GM23248 (cell line): Measurements from ENCODE around the gene ZNF292. TPM values are rescaled to one million over a fixed set of nuclear protein-coding genes. Genes with fewer than 3 reads are reported as not detected.

Experiments
- DNase-seq: peaks from one replicate; pipeline ENCODE4 v3.0.0-alpha.2; 2015
- H2AFZ ChIP-seq: fragments of 200-600 bp; sonication (generic); 2 replicates; pipeline ENCODE4 v1.6.1; 2016; ENCODE audit warnings: antibody characterized with exemption
- H3F3A ChIP-seq: fragments of 200-600 bp; sonication (generic); 2 replicates; pipeline ENCODE4 v1.6.1; 2016; ENCODE audit warnings: mild to moderate bottlenecking, antibody characterized with exemption, mixed run types; ENCODE audit not compliant: insufficient read depth
- H3K27ac ChIP-seq: fragments of 200-600 bp; sonication (generic); 2 replicates; pipeline ENCODE4 v1.5.1; 2016; ENCODE audit warnings: mild to moderate bottlenecking
- H3K27me3 ChIP-seq: fragments of 200-600 bp; sonication (generic); replicated peaks from 2 replicates; pipeline ENCODE4 v1.6.1; 2016; ENCODE audit warnings: mild to moderate bottlenecking; ENCODE audit not compliant: insufficient read depth
- H3K36me3 ChIP-seq: fragments of 200-600 bp; sonication (generic); 2 replicates; pipeline ENCODE4 v1.6.1; 2016; ENCODE audit warnings: low read depth, mild to moderate bottlenecking
- H3K4me1 ChIP-seq: fragments of 200-600 bp; sonication (generic); 2 replicates; pipeline ENCODE4 v1.6.1; 2016; ENCODE audit warnings: mild to moderate bottlenecking; ENCODE audit not compliant: insufficient read depth
- H3K4me2 ChIP-seq: fragments of 200-600 bp; sonication (generic); one replicate; pipeline ENCODE4 v1.6.1; 2016; ENCODE audit warnings: mild to moderate bottlenecking; ENCODE audit not compliant: unreplicated experiment
- H3K4me3 ChIP-seq: fragments of 200-600 bp; sonication (generic); 2 replicates; pipeline ENCODE4 v1.5.1; 2016; ENCODE audit warnings: mild to moderate bottlenecking
- H3K79me2 ChIP-seq: fragments of 200-600 bp; sonication (generic); 2 replicates; pipeline ENCODE4 v1.6.1; 2016; ENCODE audit warnings: mild to moderate bottlenecking; ENCODE audit not compliant: insufficient read depth
- H3K9ac ChIP-seq: fragments of 200-600 bp; sonication (generic); 2 replicates; pipeline ENCODE4 v1.6.1; 2016; ENCODE audit warnings: mild to moderate bottlenecking
- H3K9me2 ChIP-seq: fragments of 200-600 bp; sonication (generic); 2 replicates; pipeline ENCODE4 v1.6.1; 2016; ENCODE audit warnings: mixed run types, mild to moderate bottlenecking, moderate library complexity; ENCODE audit not compliant: insufficient read depth
- H3K9me3 ChIP-seq: fragments of 200-600 bp; sonication (generic); one replicate; pipeline ENCODE4 v1.6.1; 2017; ENCODE audit warnings: low read depth
- H4K20me1 ChIP-seq: fragments of 200-600 bp; sonication (generic); 2 replicates; pipeline ENCODE4 v1.6.0; 2016; ENCODE audit not compliant: insufficient read depth
- EZH2 ChIP-seq: fragments of 200-600 bp; sonication (generic); IDR thresholded peaks from 2 replicates; pipeline ENCODE4 v1.6.1; 2018; ENCODE audit warnings: antibody characterized with exemption, mild to moderate bottlenecking; ENCODE audit not compliant: insufficient read depth, poor library complexity, severe bottlenecking
- EZH2phosphoT487 ChIP-seq: fragments of 200-600 bp; sonication (generic); IDR thresholded peaks from 2 replicates; pipeline ENCODE4 v1.6.1; 2018; ENCODE audit warnings: antibody characterized with exemption, moderate library complexity, mild to moderate bottlenecking, low read depth; ENCODE audit not compliant: insufficient read depth
- WGBS, 2 experiments: methylation state at CpG; one replicate each; pipeline ENCODE4 v1.1.6; 2015 to 2017; ENCODE audit warnings: low lambda C conversion rate in 2 of 2, low coverage in 1 of 2; ENCODE audit errors: missing lambda C conversion rate in 2 of 2; 5-methylcytosine and 5-hydroxymethylcytosine counted together
- in situ Hi-C: fragments of 300-500 bp; cut with MboI; formaldehyde crosslinking; loops from 2 replicates; pipeline ENCODE4 v1.15.0; 2020
- polyA plus RNA-seq: library from polyadenylated mRNA; unstranded; fragments of >200 nt; fragmentation: Nextera tagmentation; extraction: Ambion mirVana; gene quantifications from 2 replicates; pipeline ENCODE4 v1.2.1, GENCODE V29; 2016
- total RNA-seq: library from RNA; depleted of rRNA; stranded (reverse); fragments of >200 nt; shearing (Covaris generic); gene quantifications from 2 replicates; pipeline ENCODE4 v1.2.3, GENCODE V29; 2014

ZNF292 gene
- total and polyA plus RNA-seq, 2 experiments from 2014 or later: 14.1 to 21.7 TPM

DNA sequence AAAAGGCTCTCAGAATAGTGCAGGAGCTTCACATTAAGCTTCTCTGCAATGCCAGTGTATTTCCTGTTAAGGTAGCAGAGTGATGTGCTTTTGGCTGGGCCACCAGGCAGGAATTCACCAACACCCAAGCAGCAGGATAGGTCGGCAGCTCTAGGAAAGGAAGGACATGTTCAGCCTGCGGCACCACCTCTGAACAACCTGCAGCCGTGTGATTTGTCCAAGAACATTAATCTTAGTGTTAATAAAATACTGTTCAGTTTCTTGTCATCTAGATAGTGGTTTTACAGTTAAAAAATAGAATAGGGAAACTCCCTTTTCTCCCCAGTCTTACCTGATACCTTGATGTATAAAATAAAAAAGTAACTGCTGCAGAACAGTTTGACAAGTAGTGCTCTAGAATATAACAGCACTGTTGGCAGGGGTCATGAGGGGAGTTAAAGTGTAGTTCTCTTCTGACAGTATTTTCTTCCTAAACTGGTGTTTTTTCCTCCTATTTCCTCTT, 18.8 kb downstream of the ZNF292 start:
- WGBS, 2 experiments: 58 to 66% methylated on average over 3 of the region's 3 CpGs
- peaks cover 61% of the 10 kb centered on the region for H4K20me1 ChIP-seq
- no peak overlapping the region for H3K4me3 ChIP-seq
- no peak overlapping the region for H2AFZ ChIP-seq
- no peaks in the 10 kb centered on the region for H3K36me3 ChIP-seq
- H3K27me3 ChIP-seq: no peaks in the 10 kb centered on the region
- no peak overlapping the region for H3K9ac ChIP-seq
- no peaks in the 10 kb centered on the region for H3F3A ChIP-seq
- in situ Hi-C loops: no loop called here
- no peak for TF ChIP-seq EZH2phosphoT487
- TF ChIP-seq EZH2: no peak
- H3K9me2 ChIP-seq: no peaks in the 10 kb centered on the region
- DNase-seq: no peak
- H3K4me1 ChIP-seq: peaks cover 13% of the 10 kb centered on the region
- peaks cover 100% of the 10 kb centered on the region for H3K79me2 ChIP-seq
- no peaks in the 10 kb centered on the region for H3K9me3 ChIP-seq
- H3K27ac ChIP-seq: no peak overlapping the region
- no peak overlapping the region for H3K4me2 ChIP-seq

DNA sequence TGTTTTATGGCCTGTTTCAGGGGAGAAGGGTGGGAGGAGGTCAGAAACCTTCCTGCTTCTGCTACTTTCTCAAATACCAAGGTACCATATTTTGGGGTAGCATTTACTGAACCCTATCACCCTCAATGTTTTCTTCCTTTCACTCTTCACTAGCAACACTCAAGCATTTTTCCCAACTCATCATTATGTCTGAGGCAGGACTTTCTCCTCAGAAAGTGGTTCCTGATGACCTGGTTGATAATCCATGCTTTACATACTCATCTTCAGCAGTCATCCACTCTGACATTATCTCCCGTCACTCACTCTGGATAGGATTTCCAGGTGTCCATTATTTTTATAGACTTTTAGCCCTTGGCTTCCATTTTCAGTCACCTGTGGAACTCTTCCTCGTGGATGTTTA, 21.1 kb downstream of the ZNF292 start:
- in situ Hi-C loops: no loop called here
- peaks cover 45% of the 10 kb centered on the region for H4K20me1 ChIP-seq
- whole genome bisulfite sequencing, 2 experiments: 98 to 100% methylated on average over 2 of the region's 2 CpGs

DNA sequence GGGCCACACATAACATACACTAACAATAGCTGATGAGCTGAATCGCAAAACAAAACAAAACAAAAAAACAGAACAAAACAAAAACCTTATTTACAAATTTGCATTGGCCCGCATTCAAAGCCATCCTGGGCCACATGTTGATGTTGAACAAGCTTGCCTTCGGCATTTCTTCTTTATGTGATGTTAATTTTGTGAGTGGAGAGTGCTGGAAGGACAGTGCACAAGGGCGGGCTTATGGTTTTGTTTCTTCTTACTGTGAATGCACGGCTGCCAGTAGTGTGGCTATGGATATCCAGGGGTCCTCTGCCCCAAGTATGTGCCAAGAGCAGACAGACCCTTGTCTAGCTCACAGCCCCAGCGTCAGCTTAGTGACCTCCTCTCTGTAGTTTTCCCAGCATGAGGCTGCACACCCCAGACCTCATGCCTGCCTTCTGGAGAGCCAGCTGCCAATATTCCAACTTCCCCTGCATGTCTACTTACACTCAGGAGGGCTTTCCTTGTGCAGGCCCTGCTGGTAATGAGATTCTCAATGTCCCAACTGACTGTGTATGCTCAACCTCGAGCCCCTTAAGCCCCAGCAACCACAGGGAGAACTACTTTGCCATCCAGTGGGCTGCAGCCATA, 24.9 kb downstream of the ZNF292 start:
- Histone ChIP-seq H3K27ac (no peak overlapping the region), H3K79me2 (peaks cover 100% of the 10 kb centered on the region), H3K4me3 (no peak overlapping the region), H2AFZ (no peak overlapping the region), H3K36me3 (0 out of 2 replicates have a peak, but pooled peaks cover 4% of the 10 kb centered on the region), H4K20me1 (peaks cover 33% of the 10 kb centered on the region), H3K9me2 (no peaks in the 10 kb centered on the region), H3K4me1 (peaks cover 12% of the 10 kb centered on the region; the same call in 1 of the 2 replicates), H3K27me3 (no peaks in the 10 kb centered on the region), H3F3A (no peaks in the 10 kb centered on the region; the same call in 1 of the 2 replicates), H3K9ac (no peak overlapping the region), H3K4me2 (no peak overlapping the region), H3K9me3 (no peaks in the 10 kb centered on the region)
- no peak for TF ChIP-seq EZH2
- TF ChIP-seq EZH2phosphoT487: no peak
- no peak for DNase-seq
- 60 to 65% methylated on average over 7 of the region's 7 CpGs for WGBS, 2 experiments
- in situ Hi-C loops: no loop called here

More for the DNA sequence above, 21.1 kb downstream of the ZNF292 start:
- no peak overlapping the region for H3K9ac ChIP-seq
- H2AFZ ChIP-seq: no peak overlapping the region
- H3K9me2 ChIP-seq: no peaks in the 10 kb centered on the region
- no peak overlapping the region for H3K4me2 ChIP-seq
- H3K79me2 ChIP-seq: peaks cover 100% of the 10 kb centered on the region
- no peaks in the 10 kb centered on the region for H3K4me1 ChIP-seq
- H3K27me3 ChIP-seq: no peaks in the 10 kb centered on the region
- no peaks in the 10 kb centered on the region for H3K9me3 ChIP-seq
- no peaks in the 10 kb centered on the region for H3K36me3 ChIP-seq
- no peaks in the 10 kb centered on the region for H3F3A ChIP-seq
- TF ChIP-seq EZH2: no peak
- no peak for TF ChIP-seq EZH2phosphoT487
- H3K4me3 ChIP-seq: no peak overlapping the region
- DNase-seq: no peak
- no peak overlapping the region for H3K27ac ChIP-seq

DNA sequence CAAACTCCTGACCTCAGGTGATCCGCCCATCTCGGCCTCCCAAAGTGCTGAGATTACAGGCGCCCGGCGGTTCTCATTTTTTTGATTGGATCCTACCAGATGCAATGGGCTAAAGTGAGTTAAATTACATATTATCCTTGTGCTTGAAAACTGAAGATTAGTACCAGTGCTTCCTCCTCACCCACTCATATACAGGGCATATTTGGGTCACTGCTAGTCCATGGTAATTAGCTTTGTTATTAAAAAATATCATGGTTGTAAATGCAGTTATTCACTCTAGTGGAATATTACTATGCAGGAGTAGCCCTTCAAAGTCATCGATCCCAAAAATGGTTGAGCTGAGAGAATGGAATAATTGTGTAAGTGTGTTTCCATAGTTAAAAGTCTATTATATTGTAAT, 26.5 kb downstream of the ZNF292 start:
- WGBS, 2 experiments: 99 to 100% methylated on average over 6 of the region's 6 CpGs
- Histone ChIP-seq H3K27me3 (no peaks in the 10 kb centered on the region), H3K4me2 (no peak overlapping the region), H3K4me1 (peaks cover 12% of the 10 kb centered on the region; the same call in 1 of the 2 replicates), H3K9ac (no peak overlapping the region), H3K79me2 (peaks cover 100% of the 10 kb centered on the region), H3K36me3 (0 out of 2 replicates have a peak, but pooled peaks cover 4% of the 10 kb centered on the region), H3F3A (no peaks in the 10 kb centered on the region; the same call in 1 of the 2 replicates), H4K20me1 (peaks cover 39% of the 10 kb centered on the region), H2AFZ (no peak overlapping the region), H3K27ac (no peak overlapping the region), H3K9me3 (no peaks in the 10 kb centered on the region), H3K4me3 (no peak overlapping the region), H3K9me2 (no peaks in the 10 kb centered on the region)
- TF ChIP-seq EZH2 (no peak), EZH2phosphoT487 (no peak)
- no peak for DNase-seq
- in situ Hi-C loops: no loop called here
